CD4-positive, alpha-beta memory T cell (primary cell): ENCODE results near the gene DOCK1. TPM values are rescaled to one million over a fixed set of nuclear protein-coding genes. Genes with fewer than 3 reads are reported as not detected.

ENCODE experiments used
- CTCF ChIA-PET: fragments of 350-600 bp; sonication (Branson Sonifier 250); formaldehyde crosslinking; loops from one replicate; lab custom pipeline; 2021; ENCODE audit warnings: inconsistent platforms; ENCODE audit not compliant: partially characterized antibody; lab: Charles Lee
- POLR2A ChIA-PET: fragments of 350-600 bp; sonication (Branson Sonifier 250); formaldehyde crosslinking; loops from one replicate; lab custom pipeline; 2021; ENCODE audit not compliant: partially characterized antibody; lab: Charles Lee
- DNase-seq, 5 donors: peaks; one replicate each; pipeline versions ENCODE4 v3.0.0 to v3.0.0-alpha.2; 2020 to 2022; ENCODE audit warnings: mixed read lengths in 1 of 5
- H3K27ac ChIP-seq: one replicate; pipeline ENCODE4 v1.7.0; 2013; ENCODE audit warnings: low read depth, low read length
- H3K27me3 ChIP-seq: 2 replicates; pipeline ENCODE4 v1.7.0; 2013; ENCODE audit warnings: mild to moderate bottlenecking, low read length, moderate library complexity; ENCODE audit not compliant: insufficient read depth
- H3K36me3 ChIP-seq: 2 replicates; pipeline ENCODE4 v1.7.0; 2013; ENCODE audit warnings: mild to moderate bottlenecking, low read length, moderate library complexity; ENCODE audit not compliant: insufficient read depth
- H3K4me1 ChIP-seq: 2 replicates; pipeline ENCODE4 v1.7.0; 2013; ENCODE audit warnings: mild to moderate bottlenecking, low read length, moderate library complexity; ENCODE audit not compliant: insufficient read depth
- H3K4me3 ChIP-seq, 2 donors: one replicate each; pipeline ENCODE4 v1.7.0; 2013; ENCODE audit warnings: low read length in 2 of 2, mild to moderate bottlenecking in 1 of 2
- H3K9me3 ChIP-seq, 2 donors: one replicate each; pipeline ENCODE4 v1.7.0; 2013; ENCODE audit warnings: low read length in 2 of 2, control low read depth in 1 of 2; ENCODE audit not compliant: control insufficient read depth in 1 of 2
- H3K27ac Mint-ChIP-seq, 7 donors: one replicate each; pipeline ENCODE4 v1.8.0; 2020 to 2021; ENCODE audit warnings: mixed read lengths in 7 of 7, mild to moderate bottlenecking in 6 of 7, inconsistent platforms in 3 of 7, moderate library complexity in 3 of 7
- H3K27me3 Mint-ChIP-seq, 2 donors: one replicate each; pipeline ENCODE4 v1.8.0; 2020 to 2021; ENCODE audit warnings: mixed read lengths in 2 of 2
- H3K36me3 Mint-ChIP-seq, 2 donors: one replicate each; pipeline ENCODE4 v1.8.0; 2020 to 2021; ENCODE audit warnings: mixed read lengths in 2 of 2, inconsistent platforms in 1 of 2, mild to moderate bottlenecking in 1 of 2
- H3K4me1 Mint-ChIP-seq, 4 donors: one replicate each; pipeline ENCODE4 v1.8.0; 2020 to 2021; ENCODE audit warnings: mixed read lengths in 4 of 4, mild to moderate bottlenecking in 1 of 4
- H3K4me3 Mint-ChIP-seq, 8 donors: one replicate each; pipeline ENCODE4 v1.8.0; 2020 to 2021; ENCODE audit warnings: mixed read lengths in 8 of 8, mild to moderate bottlenecking in 7 of 8, moderate library complexity in 6 of 8, inconsistent platforms in 3 of 8
- H3K9me3 Mint-ChIP-seq, 8 donors: one replicate each; pipeline ENCODE4 v1.8.0; 2020 to 2021; ENCODE audit warnings: mixed read lengths in 8 of 8, mild to moderate bottlenecking in 5 of 8, inconsistent platforms in 3 of 8, moderate library complexity in 1 of 8
- intact Hi-C: fragments of 100-400 bp; cut with micrococcal nuclease; formaldehyde crosslinking; loops from one replicate; pipeline ENCODE4 v1.15.1; 2023
- polyA plus RNA-seq, 2 donors: library from polyadenylated mRNA; unstranded; fragments of 300-500 nt; fragmentation: Illumina TruSeq; gene quantifications; one replicate each; pipeline ENCODE4 v1.2.3, GENCODE V29; 2021
- total RNA-seq, 2 experiments: library from RNA; stranded (reverse); gene quantifications; one replicate each; pipeline ENCODE4 v1.2.3, GENCODE V29; 2021

The DOCK1 gene
- total and polyA plus RNA-seq, 4 experiments from 2014 or later, result 0.17 TPM; not detected in 2

GRCh38 chr10:126979311-126979710, 74.1 kb downstream of the DOCK1 start:
- H3K27ac Mint-ChIP-seq, result no peak overlapping the region
- DNase-seq, result no peak
- Histone ChIP-seq H3K4me3 (no peak overlapping the region), H3K4me1 (no peaks in the 10 kb centered on the region), H3K36me3 (no peaks in the 10 kb centered on the region), H3K27ac (no peak overlapping the region), H3K27me3 (no peaks in the 10 kb centered on the region), H3K9me3 (no peaks in the 10 kb centered on the region)
- no peaks in the 10 kb centered on the region for H3K4me1 Mint-ChIP-seq
- ChIA-PET POLR2A (no interaction called here), CTCF (no interaction called here)
- no peak overlapping the region for H3K4me3 Mint-ChIP-seq
- no peaks in the 10 kb centered on the region for H3K36me3 Mint-ChIP-seq
- no peaks in the 10 kb centered on the region for H3K9me3 Mint-ChIP-seq
- peaks cover 0 to 2% of the 10 kb centered on the region in 2 donors for H3K27me3 Mint-ChIP-seq
- intact Hi-C loops, result no loop called here

GRCh38 chr10:126993208-126993607, 88.0 kb downstream of the DOCK1 start:
- no peak overlapping the region for H3K4me3 ChIP-seq
- no peak for DNase-seq
- no peak overlapping the region for H3K27ac Mint-ChIP-seq
- H3K27me3 ChIP-seq, result no peaks in the 10 kb centered on the region
- no peaks in the 10 kb centered on the region for H3K36me3 Mint-ChIP-seq
- H3K9me3 ChIP-seq, result no peaks in the 10 kb centered on the region
- H3K4me1 Mint-ChIP-seq, result no peaks in the 10 kb centered on the region
- no peaks in the 10 kb centered on the region for H3K27me3 Mint-ChIP-seq
- H3K9me3 Mint-ChIP-seq, result peaks cover 0 to 10% (median under 1%) of the 10 kb centered on the region in 8 donors
- intact Hi-C loops, result no loop called here
- no peaks in the 10 kb centered on the region for H3K36me3 ChIP-seq
- ChIA-PET CTCF (no interaction called here), POLR2A (no interaction called here)
- no peak overlapping the region for H3K4me3 Mint-ChIP-seq
- H3K27ac ChIP-seq, result no peak overlapping the region
- H3K4me1 ChIP-seq, result no peaks in the 10 kb centered on the region

GRCh38 chr10:126997801-126998590, 92.8 kb downstream of the DOCK1 start:
- Mint-ChIP-seq H3K4me3 (no peak overlapping the region), H3K9me3 (peaks cover 2 to 22% (median 4%) of the 10 kb centered on the region in 8 donors), H3K36me3 (no peaks in the 10 kb centered on the region), H3K27me3 (no peaks in the 10 kb centered on the region), H3K4me1 (no peaks in the 10 kb centered on the region), H3K27ac (no peak overlapping the region)
- Histone ChIP-seq H3K27me3 (no peaks in the 10 kb centered on the region), H3K4me1 (no peaks in the 10 kb centered on the region), H3K27ac (no peak overlapping the region), H3K36me3 (no peaks in the 10 kb centered on the region), H3K9me3 (no peaks in the 10 kb centered on the region), H3K4me3 (no peak overlapping the region)
- intact Hi-C loops, result no loop called here
- CTCF ChIA-PET, result no interaction called here
- POLR2A ChIA-PET, result no interaction called here
- DNase-seq, result no peak

DNA sequence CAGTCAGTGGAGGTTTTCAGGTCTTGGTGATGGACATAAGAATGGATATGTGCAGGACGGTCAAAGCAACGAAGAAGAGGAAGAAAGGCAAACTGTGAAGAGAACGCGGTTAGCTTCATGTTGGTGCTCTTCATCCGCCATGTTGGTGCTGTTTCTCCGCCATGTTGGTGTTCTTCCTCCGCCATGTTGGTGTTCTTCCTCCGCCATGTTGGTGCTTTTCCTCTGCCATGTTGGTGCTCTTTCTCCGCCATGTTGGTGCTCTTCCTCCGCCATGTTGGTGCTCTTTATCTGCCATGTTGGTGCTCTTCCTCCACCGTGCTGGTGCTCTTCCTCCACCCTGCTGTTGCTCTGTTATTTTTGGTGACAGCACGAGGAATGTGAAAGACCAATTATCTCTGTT, 95.4 kb downstream of the DOCK1 start:
- Mint-ChIP-seq H3K27me3 (no peaks in the 10 kb centered on the region), H3K4me1 (no peaks in the 10 kb centered on the region), H3K36me3 (no peaks in the 10 kb centered on the region), H3K4me3 (no peak overlapping the region), H3K27ac (no peak overlapping the region), H3K9me3 (peaks cover 3 to 17% (median 5%) of the 10 kb centered on the region in 8 donors)
- Histone ChIP-seq H3K27ac (no peak overlapping the region), H3K36me3 (no peaks in the 10 kb centered on the region), H3K27me3 (no peaks in the 10 kb centered on the region), H3K4me3 (no peak overlapping the region), H3K9me3 (no peaks in the 10 kb centered on the region), H3K4me1 (no peaks in the 10 kb centered on the region)
- intact Hi-C loops, result no loop called here
- DNase-seq, result no peak
- POLR2A ChIA-PET, result no interaction called here
- CTCF ChIA-PET, result no interaction called here

GRCh38 chr10:127003032-127003685, 97.9 kb downstream of the DOCK1 start:
- Histone ChIP-seq H3K27ac (no peak overlapping the region), H3K27me3 (no peaks in the 10 kb centered on the region), H3K4me1 (no peaks in the 10 kb centered on the region), H3K4me3 (no peak overlapping the region), H3K36me3 (no peaks in the 10 kb centered on the region), H3K9me3 (no peaks in the 10 kb centered on the region)
- Mint-ChIP-seq H3K27ac (no peak overlapping the region), H3K27me3 (no peaks in the 10 kb centered on the region), H3K36me3 (no peaks in the 10 kb centered on the region), H3K4me3 (no peak overlapping the region), H3K9me3 (peaks cover 0 to 13% (median 5%) of the 10 kb centered on the region in 8 donors), H3K4me1 (no peaks in the 10 kb centered on the region)
- intact Hi-C loops, result no loop called here
- POLR2A ChIA-PET, result no interaction called here
- no peak for DNase-seq
- CTCF ChIA-PET, result no interaction called here

DNA sequence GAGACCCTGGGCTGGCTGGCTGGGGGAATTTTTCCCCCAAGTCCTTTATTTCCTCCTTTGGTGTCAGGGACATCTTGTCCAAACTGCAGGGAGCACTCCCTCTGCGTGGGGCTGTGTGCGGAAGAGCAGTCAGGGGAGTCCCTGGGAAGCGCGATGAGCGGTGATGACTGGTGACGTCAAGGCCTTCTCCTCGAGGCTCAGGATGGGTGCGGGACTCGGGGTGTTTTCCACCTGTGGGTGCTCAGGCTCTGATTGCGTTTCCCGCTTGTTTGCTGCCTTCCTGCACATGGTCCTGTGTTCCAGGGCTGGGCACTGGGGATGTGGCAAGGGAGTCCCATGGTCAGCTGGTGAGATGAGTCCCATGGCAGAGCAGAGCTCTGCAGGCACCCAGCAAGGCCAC, 101.2 kb downstream of the DOCK1 start:
- Mint-ChIP-seq H3K27me3 (no peaks in the 10 kb centered on the region), H3K36me3 (no peaks in the 10 kb centered on the region), H3K4me3 (no peak overlapping the region), H3K4me1 (no peaks in the 10 kb centered on the region), H3K9me3 (peaks cover 0 to 5% (median 2%) of the 10 kb centered on the region in 8 donors), H3K27ac (no peak overlapping the region)
- CTCF ChIA-PET, result no interaction called here
- Histone ChIP-seq H3K27me3 (no peaks in the 10 kb centered on the region), H3K4me3 (no peak overlapping the region), H3K36me3 (no peaks in the 10 kb centered on the region), H3K9me3 (no peaks in the 10 kb centered on the region), H3K27ac (no peak overlapping the region), H3K4me1 (no peaks in the 10 kb centered on the region)
- POLR2A ChIA-PET, result no interaction called here
- no peak for DNase-seq
- intact Hi-C loops, result no loop called here

DNA sequence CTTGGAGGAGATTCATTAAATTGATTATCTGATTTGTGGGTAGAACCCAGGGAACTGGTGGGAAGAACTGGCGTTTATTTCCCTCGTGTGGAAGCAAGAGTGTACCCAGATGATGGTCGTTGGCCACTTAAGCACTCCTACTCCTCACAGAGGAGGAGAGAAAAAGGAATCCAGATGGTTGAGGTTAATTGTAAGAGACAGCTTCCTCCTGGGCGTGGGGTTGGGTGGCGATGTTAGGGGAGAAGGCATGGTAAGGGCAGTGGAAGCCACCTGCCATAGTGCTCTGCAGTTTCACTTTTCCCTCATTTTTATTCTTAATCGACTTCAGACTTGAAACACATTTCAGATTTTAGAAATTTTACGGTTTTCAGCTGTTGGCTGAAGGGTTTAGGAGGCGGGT, 104.1 kb downstream of the DOCK1 start:
- H3K4me3 ChIP-seq, result no peak overlapping the region
- H3K36me3 ChIP-seq, result no peaks in the 10 kb centered on the region
- no peak overlapping the region for H3K27ac ChIP-seq
- H3K27me3 Mint-ChIP-seq, result no peaks in the 10 kb centered on the region
- H3K36me3 Mint-ChIP-seq, result no peaks in the 10 kb centered on the region
- H3K27ac Mint-ChIP-seq, result no peak overlapping the region
- peaks cover 0 to 1% (median 0%) of the 10 kb centered on the region in 8 donors for H3K9me3 Mint-ChIP-seq
- ChIA-PET CTCF (no interaction called here), POLR2A (no interaction called here)
- H3K4me3 Mint-ChIP-seq, result no peak overlapping the region
- intact Hi-C loops, result no loop called here
- no peak for DNase-seq
- no peaks in the 10 kb centered on the region for H3K4me1 Mint-ChIP-seq
- H3K27me3 ChIP-seq, result no peaks in the 10 kb centered on the region
- H3K9me3 ChIP-seq, result no peaks in the 10 kb centered on the region
- no peaks in the 10 kb centered on the region for H3K4me1 ChIP-seq
